OCI-LY3 (cell line): ENCODE measurements around the gene TMOD2.

Experiments
- H2AFZ ChIP-seq: fragments of 200-600, 300-600 bp; shearing (Covaris generic); 2 replicates; pipeline ENCODE4 v1.6.0; 2014; ENCODE audit warnings: antibody characterized with exemption, low read depth, low read length
- H3K27ac ChIP-seq: fragments of 200-600, 300-600 bp; sonication (generic); 2 replicates; pipeline ENCODE4 v1.5.1; 2014; ENCODE audit warnings: mild to moderate bottlenecking, low read length, moderate library complexity, mixed read lengths
- H3K27me3 ChIP-seq: fragments of 200-600, 300-600 bp; sonication (generic); 2 replicates; pipeline ENCODE4 v1.6.1; 2014; ENCODE audit warnings: low read depth, low read length, mixed read lengths
- H3K36me3 ChIP-seq: fragments of 200-600, 300-600 bp; sonication (generic); replicated peaks from 2 replicates; pipeline ENCODE3; 2014; ENCODE audit warnings: low read depth, low read length, mixed read lengths
- H3K4me1 ChIP-seq: fragments of 300-600, 200-600 bp; sonication (generic); 2 replicates; pipeline ENCODE4 v1.6.1; 2014; ENCODE audit warnings: low read length, mixed read lengths
- H3K4me2 ChIP-seq: fragments of 200-600, 300-600 bp; sonication (generic); 2 replicates; pipeline ENCODE4 v1.6.1; 2014; ENCODE audit warnings: low read length, mixed read lengths
- H3K4me3 ChIP-seq: fragments of 300-600, 200-600 bp; sonication (generic); 2 replicates; pipeline ENCODE4 v1.5.1; 2014; ENCODE audit warnings: antibody characterized with exemption, mild to moderate bottlenecking, low read length, moderate library complexity
- H3K79me2 ChIP-seq: fragments of 300-600, 200-600 bp; shearing (Covaris generic); 2 replicates; pipeline ENCODE4 v1.6.1; 2014; ENCODE audit warnings: mild to moderate bottlenecking, low read length, mixed read lengths
- H3K9ac ChIP-seq: fragments of 300-600, 200-600 bp; shearing (Covaris generic); 2 replicates; pipeline ENCODE4 v1.6.0; 2014; ENCODE audit warnings: mild to moderate bottlenecking, low read length, moderate library complexity
- H3K9me3 ChIP-seq: fragments of 200-600, 300-600 bp; shearing (Covaris generic); 2 replicates; pipeline ENCODE4 v1.6.1; 2014; ENCODE audit warnings: low read length, mixed read lengths; ENCODE audit not compliant: insufficient read depth
- H4K20me1 ChIP-seq: fragments of 200-600, 300-600 bp; sonication (generic); 2 replicates; pipeline ENCODE4 v1.6.1; 2016; ENCODE audit warnings: low read length, mixed read lengths; ENCODE audit not compliant: insufficient read depth
- CTCF ChIP-seq: fragments of 200-600, 300-600 bp; sonication (generic); IDR thresholded peaks from 2 replicates; pipeline ENCODE4 v1.5.1; 2014; ENCODE audit warnings: antibody characterized with exemption, low read length, low read depth
- EZH2phosphoT487 ChIP-seq: fragments of 200-600 bp; shearing (Covaris generic); IDR thresholded peaks from 2 replicates; pipeline ENCODE4 v1.6.1; 2018; ENCODE audit warnings: antibody characterized with exemption, mixed run types, low read depth

The TMOD2 gene

GRCh38 chr15:51793521-51794305 is 42.3 kb downstream of the TMOD2 start:
- H4K20me1 ChIP-seq: no peaks in the 10 kb centered on the region
- H3K9ac ChIP-seq: no peak overlapping the region
- H3K27me3 ChIP-seq: no peaks in the 10 kb centered on the region
- no peaks in the 10 kb centered on the region for H3K36me3 ChIP-seq
- no peak overlapping the region for H3K4me3 ChIP-seq
- no peaks in the 10 kb centered on the region for H3K4me1 ChIP-seq
- no peak overlapping the region for H3K27ac ChIP-seq
- H2AFZ ChIP-seq: no peak overlapping the region
- no peaks in the 10 kb centered on the region for H3K79me2 ChIP-seq
- no peaks in the 10 kb centered on the region for H3K9me3 ChIP-seq
- TF ChIP-seq EZH2phosphoT487 (no peak), CTCF (no peak)
- H3K4me2 ChIP-seq: no peak overlapping the region

GRCh38 chr15:51796847-51797401 is 45.5 kb downstream of the TMOD2 start:
- no peak for TF ChIP-seq CTCF
- TF ChIP-seq EZH2phosphoT487: no peak
- Histone ChIP-seq H3K27ac (no peak overlapping the region), H3K79me2 (no peaks in the 10 kb centered on the region), H3K4me3 (no peak overlapping the region), H3K9me3 (no peaks in the 10 kb centered on the region), H3K36me3 (no peaks in the 10 kb centered on the region), H3K27me3 (no peaks in the 10 kb centered on the region), H3K4me1 (no peaks in the 10 kb centered on the region), H3K4me2 (no peak overlapping the region), H2AFZ (no peak overlapping the region), H3K9ac (no peak overlapping the region), H4K20me1 (no peaks in the 10 kb centered on the region)

GRCh38 chr15:51798281-51798680 is 46.9 kb downstream of the TMOD2 start:
- H3K4me1 ChIP-seq: no peaks in the 10 kb centered on the region
- no peak for TF ChIP-seq CTCF
- TF ChIP-seq EZH2phosphoT487: no peak
- H3K9me3 ChIP-seq: no peaks in the 10 kb centered on the region
- no peak overlapping the region for H3K4me2 ChIP-seq
- no peak overlapping the region for H2AFZ ChIP-seq
- H4K20me1 ChIP-seq: no peaks in the 10 kb centered on the region
- H3K36me3 ChIP-seq: no peaks in the 10 kb centered on the region
- H3K79me2 ChIP-seq: no peaks in the 10 kb centered on the region
- no peak overlapping the region for H3K9ac ChIP-seq
- H3K27me3 ChIP-seq: no peaks in the 10 kb centered on the region
- H3K27ac ChIP-seq: no peak overlapping the region
- no peak overlapping the region for H3K4me3 ChIP-seq

- Histone ChIP-seq H3K79me2 (no peaks in the 10 kb centered on the region), H3K4me2 (no peak overlapping the region), H4K20me1 (no peaks in the 10 kb centered on the region), H2AFZ (no peak overlapping the region), H3K4me3 (no peak overlapping the region), H3K27ac (no peak overlapping the region), H3K27me3 (no peaks in the 10 kb centered on the region), H3K4me1 (no peaks in the 10 kb centered on the region), H3K9ac (no peak overlapping the region), H3K36me3 (no peaks in the 10 kb centered on the region), H3K9me3 (no peaks in the 10 kb centered on the region)
- TF ChIP-seq EZH2phosphoT487 (no peak), CTCF (no peak)
These were observed 48.2 kb downstream of the TMOD2 start for GRCh38 chr15:51799282-51800252.
